Testis (tissue), 3 donors: ENCODE measurements around the gene GATA2. TPM values are rescaled to one million over a fixed set of nuclear protein-coding genes. Genes with fewer than 3 reads are reported as not detected.

Experiments used
- DNase-seq: peaks from one replicate; pipeline ENCODE4 v3.0.0-alpha.2; 2019
- H3K27ac ChIP-seq, 2 donors: fragments of 200-600 bp; sonication (generic); one replicate each; pipeline ENCODE4 v1.5.1; 2019
- H3K27me3 ChIP-seq: fragments of 200-600 bp; sonication (generic); one replicate; pipeline ENCODE4 v1.5.1; 2019
- H3K36me3 ChIP-seq: fragments of 200-600 bp; sonication (generic); one replicate; pipeline ENCODE4 v1.5.1; 2017; ENCODE audit warnings: low read depth; ENCODE audit errors: missing control alignments
- H3K4me1 ChIP-seq: fragments of 200-600 bp; sonication (generic); one replicate; pipeline ENCODE4 v1.5.1; 2019
- H3K4me3 ChIP-seq, 2 donors: fragments of 200-600 bp; sonication (generic); one replicate each; pipeline ENCODE4 v1.5.1; 2017 to 2019
- H3K9me3 ChIP-seq: fragments of 200-600 bp; sonication (generic); one replicate; pipeline ENCODE4 v1.5.1; 2017
- CTCF ChIP-seq, 3 experiments: fragments of 450-650 bp in 2 of 3; fragments of 200-600 bp in 1 of 3; sonication (generic) in 1 of 3; IDR thresholded peaks; one replicate each; pipeline ENCODE4 v1.5.1; 2016 to 2019; ENCODE audit warnings: antibody characterized with exemption in 3 of 3, mild to moderate bottlenecking in 2 of 3, moderate library complexity in 1 of 3
- POLR2A ChIP-seq: fragments of 450-650 bp; IDR thresholded peaks from one replicate; pipeline ENCODE4 v1.6.1; 2017; ENCODE audit warnings: antibody characterized with exemption, mild to moderate bottlenecking, moderate library complexity
- WGBS, 2 donors: methylation state at CpG; one replicate each; pipeline ENCODE4 v1.1.5; 2018; 5-methylcytosine and 5-hydroxymethylcytosine counted together
- intact Hi-C: fragments of 100-400 bp; cut with DNase I; formaldehyde crosslinking; loops from one replicate; pipeline ENCODE4 v1.15.1; 2023; ENCODE audit warnings: low total_unique reads
- polyA plus RNA-seq: library from polyadenylated mRNA; stranded (reverse); fragments of 350-450 nt; fragmentation: Illumina TruSeq; extraction: RNeasy Lipid Tissue Mini Kit (QIAGEN cat#74804); gene quantifications from one replicate; pipeline ENCODE4 v1.2.3, GENCODE V29; 2014; ENCODE audit warnings: low read depth, low replicate concordance; ENCODE audit not compliant: insufficient read depth
- total RNA-seq, 2 donors: library from RNA; depleted of rRNA; stranded (reverse); fragments of >200 nt; gene quantifications; one replicate each; pipeline ENCODE4 v1.2.3, GENCODE V29; 2016

GATA2 gene
- total and polyA plus RNA-seq, 3 donors from 2014 or later, result 6.6 to 13.5 (median 11.9) TPM

- peak overlapping the region; percentile 21 to 27 for H3K4me3 ChIP-seq
- DNase-seq, result no peak
- H3K4me1 ChIP-seq, result peaks cover 7% of the 10 kb centered on the region
- H3K27me3 ChIP-seq, result no peaks in the 10 kb centered on the region
- 7 to 14% methylated on average over 21 to 41 of the region's 43 CpGs for WGBS, 2 donors
- no peak overlapping the region for H3K27ac ChIP-seq
- intact Hi-C loops, result no loop called here
- no peaks in the 10 kb centered on the region for H3K36me3 ChIP-seq
- TF ChIP-seq CTCF (IDR thresholded peaks at IDR 0.05) (no peak), POLR2A (no peak)
- H3K9me3 ChIP-seq, result no peaks in the 10 kb centered on the region
These were observed 60.6 kb downstream of the GATA2 start for GRCh38 chr3:128432301-128432970.

DNA sequence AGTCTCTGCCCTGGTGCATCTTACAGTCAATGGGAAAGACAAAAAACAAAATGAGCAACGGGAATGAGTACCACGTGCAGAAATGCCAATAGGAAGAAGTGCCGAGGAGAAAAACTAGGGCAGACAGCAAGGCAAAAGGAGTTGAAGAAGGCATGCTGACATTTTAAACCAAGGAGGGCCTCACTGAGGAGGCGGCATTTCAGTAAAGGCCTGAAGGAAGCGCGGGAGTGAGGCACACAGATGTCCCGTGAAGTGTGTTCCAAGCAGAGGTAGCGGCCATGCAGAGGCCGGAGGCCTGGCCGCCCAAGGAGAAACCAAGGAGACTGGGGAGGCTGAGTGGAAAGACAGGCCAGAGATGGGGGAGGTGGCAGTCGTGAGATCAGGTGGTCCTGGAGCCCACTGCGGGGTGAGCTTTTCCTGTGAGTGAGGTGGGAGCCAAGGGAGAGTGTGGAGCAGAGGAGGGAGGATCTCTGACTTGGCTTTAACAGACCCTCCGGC is 61.1 kb downstream of the GATA2 start:
- no peaks in the 10 kb centered on the region for H3K36me3 ChIP-seq
- no peak overlapping the region for H3K27ac ChIP-seq
- H3K4me3 ChIP-seq, result no peak overlapping the region
- peaks cover 7% of the 10 kb centered on the region for H3K4me1 ChIP-seq
- WGBS, 2 donors, result 55 to 56% methylated on average over 13 of the region's 13 CpGs
- no peaks in the 10 kb centered on the region for H3K9me3 ChIP-seq
- no peak for DNase-seq
- no peaks in the 10 kb centered on the region for H3K27me3 ChIP-seq
- intact Hi-C loops, result no loop called here
- no peak for TF ChIP-seq CTCF (IDR thresholded peaks at IDR 0.05)
- no peak for TF ChIP-seq POLR2A

DNA sequence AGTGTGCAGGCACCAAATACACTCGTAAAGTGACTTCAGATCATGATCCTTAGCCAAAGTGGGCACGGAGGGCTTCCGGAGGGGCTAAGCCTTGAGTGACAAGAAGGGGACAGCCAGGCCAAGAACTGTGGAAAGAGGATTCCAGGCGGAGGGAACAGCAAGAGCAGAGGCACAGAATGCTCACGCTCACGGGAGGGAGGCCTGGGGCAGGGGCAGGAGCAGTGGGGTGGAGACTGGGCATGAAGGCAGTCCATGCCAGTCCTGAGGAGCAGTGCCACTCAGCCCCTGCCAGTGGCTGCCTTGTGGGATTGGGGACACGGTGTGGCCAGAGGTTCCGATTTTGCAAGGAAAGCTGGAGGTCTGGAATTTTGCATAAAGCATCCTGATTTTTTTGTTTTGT is 62.3 kb downstream of the GATA2 start:
- Histone ChIP-seq H3K27ac (no peak overlapping the region), H3K4me3 (no peak overlapping the region), H3K9me3 (no peaks in the 10 kb centered on the region), H3K36me3 (no peaks in the 10 kb centered on the region), H3K27me3 (no peaks in the 10 kb centered on the region), H3K4me1 (peaks cover 7% of the 10 kb centered on the region)
- TF ChIP-seq CTCF (IDR thresholded peaks at IDR 0.05) (no peak), POLR2A (no peak)
- WGBS, 2 donors, result 89 to 97% methylated on average over 8 of the region's 8 CpGs
- no peak for DNase-seq
- intact Hi-C loops, result no loop called here

- intact Hi-C loops, result no loop called here
- Histone ChIP-seq H3K9me3 (no peaks in the 10 kb centered on the region), H3K4me3 (no peak overlapping the region), H3K36me3 (no peaks in the 10 kb centered on the region), H3K27ac (no peak overlapping the region), H3K4me1 (peaks cover 7% of the 10 kb centered on the region), H3K27me3 (no peaks in the 10 kb centered on the region)
- no peak for DNase-seq
- 92% methylated on average over 7 to 10 of the region's 10 CpGs for WGBS, 2 donors
- TF ChIP-seq CTCF (IDR thresholded peaks at IDR 0.05), result no peak
These were observed 62.7 kb downstream of the GATA2 start for GRCh38 chr3:128430301-128430700.

GRCh38 chr3:128429751-128430150 is 63.2 kb downstream of the GATA2 start:
- H3K9me3 ChIP-seq, result no peaks in the 10 kb centered on the region
- intact Hi-C loops, result loop anchor here (5.0 to 10.0 kb wide), 3 partner anchors 68 to 255 kb away; no protein-coding TSS in a partner anchor
- H3K4me1 ChIP-seq, result peaks cover 7% of the 10 kb centered on the region
- H3K27ac ChIP-seq, result no peak overlapping the region
- no peak for TF ChIP-seq POLR2A
- TF ChIP-seq CTCF (IDR thresholded peaks at IDR 0.05), result no peak
- no peak overlapping the region for H3K4me3 ChIP-seq
- no peaks in the 10 kb centered on the region for H3K27me3 ChIP-seq
- no peaks in the 10 kb centered on the region for H3K36me3 ChIP-seq
- no peak for DNase-seq
- WGBS, 2 donors, result 80 to 95% methylated on average over 2 to 8 of the region's 8 CpGs
